ENCODE results near the gene HORMAD1. TPM values are rescaled to one million over a fixed set of nuclear protein-coding genes. Genes with fewer than 3 reads are reported as not detected.

Gene HORMAD1
- total and polyA plus RNA-seq, 2 experiments from 2014 or later = not detected

GRCh38 chr1:150765296-150765976 is 44.7 kb upstream of the HORMAD1 start, which contains the start of gene CTSS (continued):
- TF ChIP-seq ZNF462 (CRISPR knock-in tag; IDR thresholded peaks at IDR 0.05) (no peak), EZH2phosphoT487 (IDR thresholded peaks at IDR 0.05; ENCODE audit: unreplicated experiment) (no peak), ETS1 (IDR thresholded peaks at IDR 0.05) (no peak), CREB1 (CRISPR knock-in tag; IDR thresholded peaks at IDR 0.05; ENCODE audit: low read depth) (no peak), POLR2AphosphoS5 (IDR thresholded peaks at IDR 0.05; ENCODE audit: low read depth) (no peak), ZNF114 (CRISPR knock-in tag; IDR thresholded peaks at IDR 0.05) (no peak)

- Histone ChIP-seq H3K27me3 (ENCODE audit: insufficient read depth) (no peaks in the 10 kb centered on the region), H3F3A (replicated peaks; ENCODE audit: low read depth) (no peaks in the 10 kb centered on the region), H3K9me2 (ENCODE audit: insufficient read depth) (no peaks in the 10 kb centered on the region; the same call in 1 of the 2 replicates), H3K4me1 (ENCODE audit: insufficient read depth) (no peaks in the 10 kb centered on the region), H3K79me2 (replicated peaks; ENCODE audit: insufficient read depth) (no peaks in the 10 kb centered on the region), H3K4me2 (no peak overlapping the region), H3K27ac (ENCODE audit: low read depth) (no peak overlapping the region), H2AFZ (peak overlapping the region; percentile 3; the same call in 1 of the 2 replicates), H3K36me3 (ENCODE audit: insufficient read depth) (no peaks in the 10 kb centered on the region), H4K20me1 (replicated peaks; ENCODE audit: insufficient read depth) (no peaks in the 10 kb centered on the region), H3K4me3 (no peak overlapping the region)
- peaks cover 6% of the 10 kb centered on the region for H3K9me3 Mint-ChIP-seq
- ATAC-seq (no peak), DNase-seq (ENCODE audit: low spot score) (no peak)
- H3K36me3 Mint-ChIP-seq (ENCODE audit: low read depth) = peaks cover 5% of the 10 kb centered on the region; the same call in 1 of the 3 replicates
- no peaks in the 10 kb centered on the region for H3K27me3 Mint-ChIP-seq (ENCODE audit: insufficient read depth, low read depth, poor library complexity)
- H3K4me3 Mint-ChIP-seq = no peak overlapping the region
- H3K27ac Mint-ChIP-seq = no peak overlapping the region
- peaks cover 2% of the 10 kb centered on the region; the same call in 1 of the 3 replicates for H3K4me1 Mint-ChIP-seq
- TF ChIP-seq NANOG (IDR thresholded peaks at IDR 0.05; ENCODE audit: borderline replicate concordance) (no peak), EZH2phosphoT487 (IDR thresholded peaks at IDR 0.05; ENCODE audit: unreplicated experiment) (no peak), CREB1 (CRISPR knock-in tag; IDR thresholded peaks at IDR 0.05; ENCODE audit: low read depth) (no peak), POLR2AphosphoS5 (IDR thresholded peaks at IDR 0.05; ENCODE audit: low read depth) (no peak), REST (IDR thresholded peaks at IDR 0.05; ENCODE audit: unreplicated experiment) (no peak), STAT1 (IDR thresholded peaks at IDR 0.05; ENCODE audit: unreplicated experiment) (no peak), ZNF331 (CRISPR knock-in tag; IDR thresholded peaks at IDR 0.05; ENCODE audit: low read depth) (no peak), JUNB (IDR thresholded peaks at IDR 0.05; ENCODE audit: unreplicated experiment) (no peak)
Measured at GRCh38 chr1:150764617-150765101, 44.0 kb upstream of the HORMAD1 start.

All from GM23338 (cell line).